Activated CD8-positive, alpha-beta T cell treated with anti-CD3 and anti-CD28 coated beads, Interleukin-2, amount 10 ng/mL, durations not matched to agents 7 days and 5 days (primary cell): ENCODE measurements around the gene SH3RF3. TPM values are rescaled to one million over a fixed set of nuclear protein-coding genes. Genes with fewer than 3 reads are reported as not detected.

Experiments used
- ATAC-seq: fragments of 150-1000 bp; cut with Tn5 transposase; one replicate; pipeline ENCODE4 v1.10.0; 2021; ENCODE audit warnings: moderate library complexity
- CTCF ChIA-PET: fragments of 350-600 bp; sonication (Branson Sonifier 250); formaldehyde crosslinking; loops from one replicate; lab custom pipeline; 2021; ENCODE audit warnings: antibody characterized with exemption; lab: Charles Lee
- POLR2A ChIA-PET: fragments of 350-600 bp; sonication (Branson Sonifier 250); formaldehyde crosslinking; loops from one replicate; lab custom pipeline; 2021; ENCODE audit warnings: antibody characterized with exemption; lab: Charles Lee
- DNase-seq: peaks from one replicate; pipeline ENCODE4 v3.0.0-alpha.2; 2020
- H3K27ac Mint-ChIP-seq: one replicate; pipeline ENCODE4 v1.8.0; 2021; ENCODE audit warnings: mild to moderate bottlenecking, mixed read lengths
- H3K27me3 Mint-ChIP-seq: one replicate; pipeline ENCODE4 v1.8.0; 2021; ENCODE audit warnings: low read depth, mixed read lengths
- H3K36me3 Mint-ChIP-seq: one replicate; pipeline ENCODE4 v1.8.0; 2021; ENCODE audit warnings: low read depth, mixed read lengths
- H3K4me1 Mint-ChIP-seq: one replicate; pipeline ENCODE4 v1.8.0; 2021; ENCODE audit warnings: low read depth, mixed read lengths
- H3K4me3 Mint-ChIP-seq: one replicate; pipeline ENCODE4 v1.8.0; 2021; ENCODE audit warnings: mild to moderate bottlenecking, mixed read lengths
- H3K9me3 Mint-ChIP-seq: one replicate; pipeline ENCODE4 v1.8.0; 2022; ENCODE audit warnings: mixed read lengths; ENCODE audit not compliant: insufficient read depth
- total RNA-seq, 2 experiments: library from RNA; stranded (reverse); gene quantifications; one replicate each; pipeline ENCODE4 v1.2.3, GENCODE V29; 2021

Gene SH3RF3
- total RNA-seq, 2 experiments from 2014 or later = 0.10 TPM; not detected in 1

DNA sequence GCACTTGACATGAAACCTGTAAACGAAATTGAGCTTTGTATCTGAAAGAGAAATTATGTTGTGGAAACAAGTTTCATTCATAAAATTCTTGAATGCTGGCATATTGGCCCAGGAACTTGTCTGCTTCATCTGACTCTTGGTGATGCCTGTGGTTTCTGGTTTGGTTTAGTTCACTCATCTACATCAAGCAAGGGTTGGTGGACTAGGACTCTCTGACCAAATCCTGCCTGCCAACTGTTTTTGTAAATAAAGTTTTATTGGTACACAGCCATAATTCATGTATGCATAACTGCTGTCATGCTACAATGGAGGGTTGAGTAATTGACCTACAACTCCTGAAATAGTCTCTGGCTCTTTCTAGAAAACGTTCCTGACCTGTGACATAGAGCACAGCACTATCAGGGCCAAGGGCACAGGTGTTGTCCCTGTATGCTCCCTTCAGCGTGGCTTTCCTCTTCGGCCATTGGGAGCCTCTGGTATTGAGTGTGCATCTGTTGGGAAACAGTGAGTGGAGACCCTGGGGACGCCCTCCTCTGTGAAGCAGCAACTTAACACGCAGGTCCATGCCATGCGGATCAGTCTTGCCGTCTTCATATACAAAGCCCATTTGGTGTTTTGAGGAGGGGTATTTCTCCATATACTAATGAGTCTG is 226.3 kb downstream of the SH3RF3 start:
- Mint-ChIP-seq H3K27ac (no peak overlapping the region), H3K9me3 (no peaks in the 10 kb centered on the region), H3K27me3 (peaks cover 4% of the 10 kb centered on the region), H3K36me3 (no peaks in the 10 kb centered on the region), H3K4me3 (no peak overlapping the region), H3K4me1 (peaks cover 15% of the 10 kb centered on the region)
- ATAC-seq (no peak), DNase-seq (no peak)
- POLR2A ChIA-PET = no interaction called here
- CTCF ChIA-PET = interaction anchor here (0.7 kb wide), 1 partner anchor 10 kb away, joined by 3 read pairs; no protein-coding TSS in a partner anchor

DNA sequence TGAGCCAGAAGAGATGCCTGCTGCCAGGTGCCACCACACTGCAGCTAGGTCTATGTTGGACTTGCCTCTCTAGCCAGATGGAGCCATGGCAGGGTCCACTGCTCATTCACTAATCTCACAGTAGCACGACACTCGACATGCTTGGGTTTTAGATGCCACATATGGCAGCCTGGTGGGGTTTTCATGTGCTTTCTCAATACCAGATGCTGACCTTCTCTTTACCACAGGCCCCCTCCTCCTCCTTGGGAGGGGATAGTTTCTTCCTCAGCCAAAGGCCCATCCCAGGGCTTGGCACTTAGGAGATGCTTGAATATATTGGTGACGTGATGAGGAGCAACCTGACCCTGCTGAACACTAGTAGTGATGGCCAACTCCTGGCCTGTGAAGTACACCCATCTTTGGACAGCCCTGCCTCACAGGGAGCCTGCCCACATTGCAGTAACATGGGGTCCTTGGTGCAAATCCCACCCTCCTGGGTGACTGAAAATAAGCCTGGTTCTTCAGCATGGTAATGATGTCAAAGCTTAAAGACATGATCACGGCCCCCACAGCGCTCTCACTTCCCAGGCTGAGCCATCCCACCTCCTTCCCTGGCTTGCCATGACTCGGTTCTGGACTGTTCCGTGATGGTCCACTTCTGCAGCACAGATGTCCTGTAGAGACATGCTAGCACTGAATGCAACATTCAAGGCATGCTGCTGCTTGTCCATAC is 227.5 kb downstream of the SH3RF3 start:
- DNase-seq = no peak
- no peak overlapping the region for H3K27ac Mint-ChIP-seq
- POLR2A ChIA-PET = no interaction called here
- no peak overlapping the region for H3K4me3 Mint-ChIP-seq
- CTCF ChIA-PET = no interaction called here
- H3K36me3 Mint-ChIP-seq = no peaks in the 10 kb centered on the region
- H3K27me3 Mint-ChIP-seq = peaks cover 4% of the 10 kb centered on the region
- ATAC-seq = no peak
- H3K9me3 Mint-ChIP-seq = no peaks in the 10 kb centered on the region
- H3K4me1 Mint-ChIP-seq = peaks cover 4% of the 10 kb centered on the region

DNA sequence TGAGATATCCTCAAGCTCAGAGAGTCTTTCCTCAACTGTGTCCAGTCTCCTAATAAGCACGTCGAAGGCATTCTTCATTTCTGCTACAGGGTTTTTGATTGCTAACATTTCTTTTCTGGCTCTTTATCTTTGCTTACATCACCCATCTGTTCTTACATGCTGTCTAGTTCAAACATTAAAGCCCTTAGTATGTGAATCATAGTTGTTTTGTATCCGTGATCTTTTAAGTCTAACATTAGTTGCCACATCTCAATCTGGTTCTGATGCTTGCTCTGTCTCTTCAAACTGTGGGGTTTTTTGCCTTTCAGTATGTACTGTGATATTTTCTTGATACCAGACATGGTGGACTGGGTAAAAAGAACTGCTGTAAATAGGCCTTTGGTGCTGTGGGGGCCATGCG is 235.2 kb downstream of the SH3RF3 start:
- no peak for ATAC-seq
- ChIA-PET CTCF (no interaction called here), POLR2A (no interaction called here)
- no peaks in the 10 kb centered on the region for H3K27me3 Mint-ChIP-seq
- H3K9me3 Mint-ChIP-seq = no peaks in the 10 kb centered on the region
- H3K4me3 Mint-ChIP-seq = no peak overlapping the region
- H3K36me3 Mint-ChIP-seq = no peaks in the 10 kb centered on the region
- H3K27ac Mint-ChIP-seq = no peak overlapping the region
- no peaks in the 10 kb centered on the region for H3K4me1 Mint-ChIP-seq
- DNase-seq = no peak

DNA sequence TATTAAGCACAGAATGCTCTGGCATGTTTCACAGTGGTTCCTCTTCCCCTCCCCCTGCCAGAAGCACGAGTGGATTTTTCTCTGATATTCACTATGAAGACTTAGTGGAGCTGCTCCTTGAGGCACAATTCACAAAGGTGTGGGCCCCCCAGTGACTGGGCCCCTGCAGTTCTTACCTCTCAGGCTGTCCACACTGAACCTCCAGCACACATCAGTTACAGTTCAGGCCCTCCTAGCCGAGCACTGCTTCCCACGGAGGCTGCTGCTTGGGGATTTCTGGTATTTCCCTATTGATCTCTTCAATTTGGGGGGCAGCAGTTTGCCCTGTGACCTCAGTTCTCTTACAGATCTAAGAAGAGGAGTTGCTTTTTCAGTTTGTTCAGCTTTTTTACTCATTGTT is 236.1 kb downstream of the SH3RF3 start:
- Mint-ChIP-seq H3K27ac (no peak overlapping the region), H3K4me3 (no peak overlapping the region)

DNA sequence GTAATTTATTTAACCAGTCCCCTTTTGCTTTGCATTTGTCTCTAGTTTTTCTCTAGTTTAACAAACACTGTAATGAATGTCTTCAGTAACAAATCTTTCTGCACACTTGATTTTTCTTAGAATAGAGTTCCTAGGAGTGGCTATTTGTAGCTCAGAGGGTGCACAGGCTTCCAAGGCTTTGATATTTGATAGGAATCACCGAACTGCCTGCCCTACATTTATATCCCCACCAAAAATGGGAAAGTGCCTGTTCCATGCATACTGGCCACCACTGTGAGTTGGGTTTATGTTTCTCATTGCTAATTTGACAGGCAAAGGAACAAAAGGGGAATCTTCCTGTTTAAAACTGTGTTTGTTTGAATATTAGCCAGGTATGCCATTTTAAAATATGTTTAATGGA is 238.7 kb downstream of the SH3RF3 start:
- POLR2A ChIA-PET = no interaction called here
- Mint-ChIP-seq H3K9me3 (no peaks in the 10 kb centered on the region), H3K27ac (no peak overlapping the region), H3K4me1 (no peaks in the 10 kb centered on the region), H3K36me3 (no peaks in the 10 kb centered on the region), H3K27me3 (no peaks in the 10 kb centered on the region), H3K4me3 (no peak overlapping the region)
- no peak for DNase-seq
- no peak for ATAC-seq
- CTCF ChIA-PET = no interaction called here

More for the DNA sequence above, 236.1 kb downstream of the SH3RF3 start:
- ChIA-PET CTCF (interaction anchor here (1.0 kb wide), 1 partner anchor 10 kb away, joined by 3 read pairs; no protein-coding TSS in a partner anchor), POLR2A (no interaction called here)
- H3K9me3 Mint-ChIP-seq = no peaks in the 10 kb centered on the region
- H3K4me1 Mint-ChIP-seq = no peaks in the 10 kb centered on the region
- ATAC-seq (no peak), DNase-seq (no peak)
- H3K36me3 Mint-ChIP-seq = no peaks in the 10 kb centered on the region
- no peaks in the 10 kb centered on the region for H3K27me3 Mint-ChIP-seq

DNA sequence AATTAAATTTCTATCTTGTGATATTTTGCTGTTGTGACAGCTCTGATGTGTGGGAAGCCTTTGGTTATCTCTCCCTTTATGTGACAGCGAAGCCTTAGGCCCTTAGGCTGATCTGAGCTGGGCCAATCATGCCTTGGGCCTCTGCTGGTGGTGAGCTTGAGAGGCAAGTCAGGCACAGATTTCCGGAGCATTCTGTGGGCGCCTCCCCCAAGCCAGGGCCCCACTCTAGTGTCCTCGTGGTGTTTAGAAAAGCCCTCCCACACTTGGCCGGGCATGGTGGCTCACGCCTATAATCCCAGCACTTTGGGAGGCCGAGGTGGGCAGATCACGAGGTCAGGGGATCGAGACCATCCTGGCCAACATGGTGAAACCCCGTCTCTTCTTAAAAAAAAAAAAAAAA is 239.8 kb downstream of the SH3RF3 start:
- CTCF ChIA-PET = no interaction called here
- Mint-ChIP-seq H3K27me3 (no peaks in the 10 kb centered on the region), H3K4me1 (no peaks in the 10 kb centered on the region), H3K4me3 (no peak overlapping the region), H3K36me3 (no peaks in the 10 kb centered on the region), H3K9me3 (no peaks in the 10 kb centered on the region), H3K27ac (no peak overlapping the region)
- POLR2A ChIA-PET = no interaction called here
- ATAC-seq (no peak), DNase-seq (no peak)

DNA sequence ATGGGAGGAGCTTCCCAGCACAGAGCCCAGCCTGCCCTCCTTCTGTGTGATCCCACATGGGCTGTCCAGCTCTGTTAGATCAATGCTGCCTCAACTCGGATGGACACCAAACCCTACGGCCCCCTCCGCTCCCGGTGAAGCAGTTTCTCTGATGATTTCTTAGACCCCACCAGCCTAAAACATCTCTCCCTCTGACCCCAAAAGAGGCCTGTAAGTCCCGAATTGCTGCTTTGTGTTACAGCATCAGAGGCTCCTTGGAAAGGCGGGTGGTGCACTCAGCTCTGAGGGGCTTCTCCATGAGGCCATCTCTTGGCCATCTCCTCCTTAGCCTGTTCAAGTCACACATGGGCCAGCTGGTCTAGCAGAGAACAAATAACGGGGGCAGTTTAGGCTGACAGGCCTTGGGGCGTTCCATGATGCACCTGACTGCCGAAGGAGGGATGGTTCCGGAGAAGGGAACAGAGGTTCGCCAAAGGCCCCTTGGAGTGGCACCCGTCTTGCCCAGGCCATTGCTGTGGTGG is 240.7 kb downstream of the SH3RF3 start:
- CTCF ChIA-PET = no interaction called here

DNA sequence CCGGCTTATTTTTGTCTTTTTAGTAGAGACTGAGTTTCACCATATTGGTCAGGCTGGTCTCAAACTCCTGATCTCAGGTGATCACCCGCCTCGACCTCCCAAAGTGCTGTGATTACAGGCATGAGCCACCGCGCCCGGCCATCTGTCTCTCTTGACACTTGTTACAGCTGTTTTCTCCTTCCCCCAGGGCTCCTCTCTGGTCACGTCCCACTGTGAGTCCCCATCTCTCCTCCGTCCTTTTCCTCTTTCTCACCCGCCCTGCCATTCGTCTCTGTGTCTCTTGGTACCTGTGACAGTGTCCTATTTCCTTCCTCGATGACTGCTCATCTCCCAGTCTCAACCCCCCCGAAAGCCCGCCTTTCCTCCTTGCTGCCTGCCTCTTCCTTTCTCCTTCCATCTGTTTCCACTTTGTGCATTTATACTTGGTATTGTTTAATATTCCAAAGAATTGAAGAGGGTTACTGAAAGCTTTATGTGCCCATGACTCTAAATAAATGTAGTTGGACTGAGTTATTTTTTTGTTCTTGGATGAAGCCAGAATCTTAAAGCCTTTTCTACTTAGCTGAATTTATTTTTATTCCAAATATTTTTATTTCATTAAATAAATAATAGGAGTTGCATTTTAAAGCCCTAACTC is 241.5 kb downstream of the SH3RF3 start:
- no peak for DNase-seq
- Mint-ChIP-seq H3K4me3 (no peak overlapping the region), H3K4me1 (no peaks in the 10 kb centered on the region), H3K36me3 (no peaks in the 10 kb centered on the region), H3K27ac (no peak overlapping the region), H3K9me3 (no peaks in the 10 kb centered on the region), H3K27me3 (no peaks in the 10 kb centered on the region)
- CTCF ChIA-PET = no interaction called here
- POLR2A ChIA-PET = no interaction called here
- ATAC-seq = no peak

More for the DNA sequence above, 240.7 kb downstream of the SH3RF3 start:
- no peaks in the 10 kb centered on the region for H3K4me1 Mint-ChIP-seq
- no peaks in the 10 kb centered on the region for H3K9me3 Mint-ChIP-seq
- H3K4me3 Mint-ChIP-seq = no peak overlapping the region
- H3K27ac Mint-ChIP-seq = no peak overlapping the region
- no peak for ATAC-seq
- POLR2A ChIA-PET = no interaction called here
- H3K27me3 Mint-ChIP-seq = no peaks in the 10 kb centered on the region
- H3K36me3 Mint-ChIP-seq = no peaks in the 10 kb centered on the region
- no peak for DNase-seq

DNA sequence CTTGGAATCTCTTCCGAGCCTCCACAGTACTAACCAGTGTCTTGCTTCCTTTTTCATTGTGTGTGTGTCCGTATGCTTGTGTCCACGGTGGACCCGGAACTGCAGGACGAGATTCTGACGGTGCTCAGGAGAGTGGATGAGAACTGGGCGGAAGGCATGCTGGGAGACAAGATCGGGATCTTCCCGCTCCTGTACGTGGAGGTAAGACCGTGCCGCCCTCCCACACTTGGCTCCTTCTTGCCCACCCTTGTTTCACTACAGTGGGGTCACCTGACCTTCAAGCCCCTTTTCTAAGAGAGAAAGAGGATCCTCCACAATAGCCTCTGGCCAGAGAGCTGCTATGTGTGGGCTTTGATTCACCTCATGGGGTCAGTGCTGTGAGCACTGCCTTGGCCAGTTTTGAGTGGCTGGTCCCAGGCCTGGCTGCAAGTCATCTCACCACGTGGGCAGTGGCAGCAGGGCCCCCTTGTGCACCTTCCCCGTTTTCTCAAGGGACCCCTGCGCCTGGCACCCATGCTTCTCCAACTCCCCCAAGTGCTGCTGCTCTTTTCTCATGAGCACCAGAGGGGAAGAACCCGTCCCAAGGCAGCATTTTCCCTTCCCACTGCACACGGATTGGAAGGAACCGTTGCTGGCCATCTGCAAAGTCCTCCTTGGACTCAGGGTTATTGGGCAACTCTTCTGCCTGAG is 242.6 kb downstream of the SH3RF3 start:
- Mint-ChIP-seq H3K36me3 (no peaks in the 10 kb centered on the region), H3K9me3 (no peaks in the 10 kb centered on the region), H3K27ac (no peak overlapping the region), H3K4me1 (no peaks in the 10 kb centered on the region), H3K27me3 (no peaks in the 10 kb centered on the region), H3K4me3 (no peak overlapping the region)
- ATAC-seq (no peak), DNase-seq (no peak)
- POLR2A ChIA-PET = no interaction called here
- CTCF ChIA-PET = no interaction called here

DNA sequence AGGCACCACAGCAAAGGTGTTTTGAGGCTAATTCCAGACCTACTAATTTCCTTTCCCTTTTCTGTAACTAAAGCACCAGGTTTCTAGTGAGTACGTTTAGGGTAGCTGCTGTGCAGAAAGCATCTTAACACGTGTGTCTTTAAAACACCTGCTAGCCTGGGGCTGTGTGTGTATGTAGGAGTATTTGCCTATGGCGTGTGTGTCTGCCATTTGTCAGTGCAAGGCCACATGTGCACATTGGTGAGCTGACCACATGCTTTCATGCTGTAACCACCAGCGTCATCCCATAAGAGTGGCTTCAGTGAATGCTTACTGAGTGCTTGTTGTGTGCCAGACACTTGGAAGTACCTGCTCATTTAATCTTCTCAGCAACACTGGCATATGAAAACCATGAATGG is 243.2 kb downstream of the SH3RF3 start:
- H3K27me3 Mint-ChIP-seq = no peaks in the 10 kb centered on the region
- no peak for ATAC-seq
- H3K9me3 Mint-ChIP-seq = no peaks in the 10 kb centered on the region
- ChIA-PET CTCF (no interaction called here), POLR2A (no interaction called here)
- H3K36me3 Mint-ChIP-seq = no peaks in the 10 kb centered on the region
- H3K4me3 Mint-ChIP-seq = no peak overlapping the region
- H3K4me1 Mint-ChIP-seq = no peaks in the 10 kb centered on the region
- no peak for DNase-seq
- no peak overlapping the region for H3K27ac Mint-ChIP-seq

DNA sequence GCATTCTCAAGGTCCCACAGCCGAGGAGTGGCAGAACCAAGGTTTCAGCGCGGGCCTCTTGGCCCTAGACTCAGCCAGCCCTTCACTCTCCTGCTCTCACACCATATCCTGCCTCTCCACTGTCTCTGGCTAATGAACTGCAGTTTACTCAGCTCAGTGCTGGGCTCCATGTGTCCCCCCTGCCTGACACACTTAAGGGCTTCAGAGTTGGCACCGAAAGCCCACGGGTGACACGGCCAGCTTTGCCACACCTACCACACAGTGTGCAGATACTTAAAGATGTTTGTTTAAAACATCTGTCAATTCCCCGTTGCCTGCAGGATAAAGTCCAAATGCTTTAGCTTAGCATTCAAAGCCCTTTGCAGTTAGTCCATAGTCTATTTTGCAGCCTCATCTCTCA is 243.6 kb downstream of the SH3RF3 start:
- Mint-ChIP-seq H3K36me3 (no peaks in the 10 kb centered on the region), H3K4me3 (no peak overlapping the region), H3K27ac (no peak overlapping the region), H3K27me3 (no peaks in the 10 kb centered on the region), H3K4me1 (no peaks in the 10 kb centered on the region), H3K9me3 (no peaks in the 10 kb centered on the region)
- ChIA-PET CTCF (no interaction called here), POLR2A (no interaction called here)
- no peak for ATAC-seq
- no peak for DNase-seq
